G401.6 (cell line): ENCODE results near the gene EIF4EBP2.
A peak's percentile ranks its signal among the peaks of the same experiment; 100 is the strongest.

Source experiments
- FAIRE-seq: peaks from 2 replicates; lab custom pipeline; 2012; peaks lifted over from hg19 to GRCh38; lab: Jason Lieb, UNC

The EIF4EBP2 gene

DNA sequence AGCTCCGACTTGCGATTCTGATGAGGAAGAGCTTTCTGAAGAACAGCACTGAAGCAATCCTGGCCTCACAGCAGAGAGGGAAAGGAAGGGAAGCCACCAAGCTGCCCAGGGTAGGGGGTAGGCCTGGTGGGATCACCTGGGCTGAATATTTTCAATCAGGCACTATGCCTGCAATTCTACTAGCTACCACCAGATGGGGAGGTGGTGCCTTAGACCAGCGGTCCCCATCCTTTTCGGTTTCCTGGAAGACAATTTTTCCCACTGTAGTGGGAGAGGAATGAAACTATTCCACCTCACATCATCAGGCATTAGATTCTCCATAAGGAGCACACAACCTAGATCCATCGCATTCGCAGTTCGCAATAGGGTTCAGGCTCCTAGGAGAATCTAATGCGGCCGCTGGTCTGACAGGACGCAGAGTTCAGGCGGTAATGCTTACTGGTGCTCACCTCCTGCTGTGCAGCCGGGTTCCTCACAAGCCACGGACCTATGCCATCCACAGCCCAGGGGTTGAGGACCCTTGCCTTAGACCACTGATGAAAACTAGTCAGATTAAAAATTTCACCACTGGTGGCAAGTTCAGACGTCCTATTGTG is 24.3 kb upstream of the EIF4EBP2 start:
- peak; percentile 86 for FAIRE-seq

DNA sequence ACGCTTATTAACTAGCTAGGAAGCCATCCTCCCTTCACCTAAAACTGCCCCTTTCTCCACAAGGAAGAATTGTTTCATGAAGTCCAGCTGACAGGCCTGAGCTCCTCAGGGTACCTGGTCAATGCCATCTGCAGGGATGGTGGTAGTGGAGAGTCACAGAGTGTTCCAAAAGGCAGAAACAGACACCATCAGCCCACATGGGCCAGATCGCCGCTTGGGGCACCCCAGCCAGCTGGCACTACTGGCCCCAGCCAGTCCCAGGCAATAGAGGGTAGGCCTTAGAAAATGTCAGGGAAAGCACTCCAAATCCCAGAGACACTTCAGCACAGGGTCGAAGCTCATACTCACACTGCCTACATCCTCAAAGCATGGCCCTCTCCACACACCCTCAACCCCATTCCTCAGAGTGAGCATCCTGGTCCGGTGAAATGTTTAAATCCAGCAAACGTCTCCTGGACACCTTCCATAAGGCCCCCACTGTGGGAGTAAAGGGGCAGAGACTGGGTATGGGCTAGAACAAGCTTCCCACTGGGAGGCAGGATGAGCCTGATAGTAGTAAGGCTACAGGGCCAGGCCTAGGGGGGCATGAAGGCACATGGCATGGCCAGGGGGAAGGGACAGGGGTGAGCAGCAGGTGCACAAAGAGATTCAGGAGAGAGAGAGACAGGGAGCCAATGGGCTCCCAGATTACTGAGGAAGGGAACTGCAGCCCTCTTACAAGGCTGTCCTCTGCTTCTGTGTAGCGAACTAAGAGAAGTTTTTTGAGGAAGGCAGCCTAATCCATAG is 23.4 kb upstream of the EIF4EBP2 start:
- no peak for FAIRE-seq

DNA sequence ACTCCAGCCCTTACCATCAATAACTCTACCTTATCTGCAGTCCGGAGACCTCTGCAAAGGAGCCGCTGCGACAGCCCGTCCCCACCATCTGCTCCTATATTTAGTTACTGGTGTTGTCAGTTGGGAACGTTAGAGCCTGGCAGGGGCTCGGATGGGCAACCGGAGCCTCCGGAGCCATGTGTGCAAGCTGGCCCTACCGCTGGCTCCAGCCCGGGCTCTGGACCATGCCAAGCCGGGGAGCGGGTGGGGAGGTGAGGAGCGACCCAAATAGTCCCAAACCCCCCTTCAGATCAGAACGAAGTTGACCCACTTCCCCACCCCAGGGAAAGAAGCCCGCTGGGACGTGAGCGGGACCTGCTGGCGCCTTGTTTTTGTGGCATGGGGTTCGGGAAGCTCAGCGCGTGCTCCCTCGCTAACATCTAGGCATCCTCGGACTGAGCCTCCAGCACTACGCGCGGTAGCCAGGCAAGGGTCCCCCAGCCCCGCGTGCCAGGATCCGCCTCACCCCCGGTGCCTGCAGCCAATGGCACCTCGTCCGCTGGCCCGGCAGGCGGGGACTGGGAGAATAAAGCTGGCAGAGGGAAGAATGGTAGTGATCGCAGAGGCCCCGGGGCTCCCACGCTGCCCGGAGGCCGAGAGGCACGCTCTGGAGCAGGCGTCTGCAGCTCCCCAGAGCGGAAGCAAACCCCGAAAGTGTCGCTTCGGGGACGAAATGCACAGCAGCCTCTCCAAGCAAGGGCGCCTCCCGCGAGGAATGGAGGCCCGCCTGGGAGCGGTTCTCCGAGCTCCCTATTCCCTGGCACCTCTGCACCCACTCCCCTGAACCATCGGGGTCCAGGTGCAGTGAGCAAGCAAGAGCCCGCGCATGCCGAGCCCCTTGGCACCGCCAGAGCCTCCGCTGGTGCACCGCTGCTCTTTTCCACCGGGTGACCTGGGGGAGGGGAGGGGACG is 22.2 kb upstream of the EIF4EBP2 start:
- FAIRE-seq = no peak

DNA sequence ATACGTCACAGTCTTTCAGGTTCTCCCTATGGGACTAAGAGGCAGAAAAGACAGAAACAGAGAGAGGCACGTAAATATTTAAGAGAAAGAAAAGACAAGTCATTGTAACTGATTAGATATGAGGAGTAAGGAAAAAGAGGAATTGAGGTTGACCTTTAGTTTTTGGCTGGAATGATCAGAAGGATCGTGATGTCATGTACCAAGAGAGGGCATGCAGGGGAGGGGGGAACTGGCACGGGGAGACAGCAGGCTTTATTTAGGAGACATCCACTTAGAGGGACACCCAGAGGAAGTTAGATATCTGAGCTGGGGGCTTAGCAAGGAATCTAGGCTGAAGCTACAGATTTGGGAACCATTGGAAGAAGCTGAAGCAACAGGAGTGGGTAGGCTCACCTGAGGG is 12.3 kb upstream of the EIF4EBP2 start:
- no peak for FAIRE-seq

DNA sequence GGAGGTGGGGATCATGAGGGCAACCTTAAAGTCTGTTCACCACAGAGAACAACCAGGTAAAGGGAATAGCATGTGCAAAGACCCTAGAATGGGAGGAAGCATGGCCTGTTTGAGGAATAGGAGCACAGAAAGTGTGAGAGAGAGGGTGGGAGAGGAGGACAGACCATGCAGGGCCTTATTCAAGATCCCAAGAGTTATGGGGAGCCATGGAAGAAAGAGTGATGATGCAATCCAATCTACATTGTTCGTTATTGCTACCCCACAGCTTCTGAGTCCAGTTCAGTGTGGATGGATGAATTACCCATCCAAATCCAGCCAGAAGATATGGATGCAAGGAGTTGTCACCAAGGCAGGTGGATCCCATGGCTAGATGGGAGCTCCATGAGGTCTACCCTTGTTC is 7.8 kb upstream of the EIF4EBP2 start:
- no peak for FAIRE-seq

DNA sequence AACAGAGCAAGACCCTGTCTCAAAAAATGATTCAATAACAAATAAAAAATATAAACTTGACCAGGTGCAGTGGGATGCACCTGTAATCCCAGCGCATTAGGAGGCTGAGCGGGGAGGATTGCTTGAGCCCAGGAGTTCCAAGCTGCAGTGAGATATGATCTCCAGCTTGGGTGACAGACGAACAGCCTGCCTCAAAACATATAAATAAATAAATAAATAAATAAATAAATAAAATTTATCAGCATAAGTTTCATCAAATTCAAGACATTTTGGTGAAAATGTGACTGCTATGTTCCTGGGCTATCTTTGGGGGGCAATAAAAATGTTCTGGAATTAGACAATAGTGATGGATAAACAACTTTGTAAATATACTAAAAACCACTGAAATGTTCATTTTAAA is 4.8 kb upstream of the EIF4EBP2 start:
- FAIRE-seq = no peak

DNA sequence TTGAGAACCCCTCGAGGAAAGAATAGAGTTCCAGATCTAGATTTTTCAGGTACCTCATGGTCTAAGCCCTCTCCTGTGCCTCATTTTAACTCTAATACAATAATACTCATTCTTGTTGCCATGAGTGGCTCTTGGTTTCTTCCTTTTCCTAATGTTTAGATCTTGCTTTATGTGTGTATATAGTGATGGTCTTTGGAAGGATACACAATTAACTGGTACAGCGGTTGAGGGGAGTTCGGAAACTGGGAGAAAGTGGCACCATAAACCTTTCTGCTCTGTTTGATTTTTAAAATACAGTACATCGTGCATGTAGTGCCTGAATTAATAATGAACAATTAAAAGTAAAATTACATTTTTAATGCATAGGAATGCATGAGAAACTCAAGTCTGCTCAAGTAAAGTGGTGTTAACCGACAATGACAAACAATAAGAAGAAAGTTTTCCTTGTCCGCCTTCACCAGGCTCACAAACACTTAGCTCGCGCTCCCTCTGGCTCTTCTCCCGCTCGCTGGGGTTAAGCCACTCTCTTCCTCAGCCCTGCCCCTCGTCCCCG is 386 bp upstream of the EIF4EBP2 start:
- FAIRE-seq = no peak

DNA sequence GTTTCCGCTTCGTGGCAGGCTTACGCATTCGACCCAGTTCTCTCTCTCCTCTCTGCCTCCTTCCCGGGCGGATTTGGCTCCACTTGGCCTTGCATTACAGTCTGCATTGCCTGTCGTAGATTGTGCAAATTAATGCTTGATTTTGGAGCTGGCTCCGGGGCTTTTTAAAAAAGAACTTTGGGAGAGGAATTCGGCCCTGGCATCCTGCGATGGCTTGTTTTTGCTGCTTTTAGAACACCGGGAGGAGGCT is 767 bp downstream of the EIF4EBP2 start:
- no peak for FAIRE-seq

DNA sequence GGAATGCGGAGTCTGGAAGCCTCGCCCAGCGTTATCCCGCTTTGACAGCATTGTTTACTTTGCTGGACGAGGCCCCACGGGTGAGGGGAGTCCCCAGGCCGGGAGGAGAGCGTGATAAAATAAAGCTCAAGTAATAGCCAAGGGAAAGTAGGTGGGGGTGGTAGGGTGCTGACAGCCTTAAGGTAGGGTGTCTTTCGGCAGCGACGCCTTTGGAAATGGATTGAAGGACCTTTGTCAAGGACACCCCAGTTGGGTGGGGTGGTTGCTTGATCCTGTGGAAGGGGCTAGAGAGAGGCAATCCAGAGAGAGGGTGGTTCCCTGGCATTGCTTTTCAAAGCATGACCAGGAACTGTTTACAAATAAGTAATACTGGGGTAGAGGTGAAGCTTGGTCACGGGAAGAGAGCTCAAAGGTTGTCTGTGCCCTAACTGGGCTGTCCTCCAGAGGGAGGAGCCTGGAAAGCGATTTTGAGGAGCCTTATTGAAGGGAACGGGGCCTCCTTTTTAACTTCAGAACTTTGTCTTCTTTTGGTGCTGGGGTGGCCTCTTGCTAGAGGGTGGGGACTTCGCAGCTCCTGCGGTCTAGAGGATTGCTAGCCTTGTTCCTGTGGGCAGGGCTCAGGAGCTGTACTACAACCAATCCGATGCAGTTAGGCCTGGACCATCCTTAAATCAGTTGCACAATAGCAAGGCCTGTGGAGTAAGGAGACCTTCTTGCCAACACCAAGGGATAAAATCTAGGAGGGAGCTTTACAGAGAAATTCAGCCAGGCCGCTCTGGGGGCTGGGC is 1.3 kb downstream of the EIF4EBP2 start:
- peak; percentile 97 for FAIRE-seq

DNA sequence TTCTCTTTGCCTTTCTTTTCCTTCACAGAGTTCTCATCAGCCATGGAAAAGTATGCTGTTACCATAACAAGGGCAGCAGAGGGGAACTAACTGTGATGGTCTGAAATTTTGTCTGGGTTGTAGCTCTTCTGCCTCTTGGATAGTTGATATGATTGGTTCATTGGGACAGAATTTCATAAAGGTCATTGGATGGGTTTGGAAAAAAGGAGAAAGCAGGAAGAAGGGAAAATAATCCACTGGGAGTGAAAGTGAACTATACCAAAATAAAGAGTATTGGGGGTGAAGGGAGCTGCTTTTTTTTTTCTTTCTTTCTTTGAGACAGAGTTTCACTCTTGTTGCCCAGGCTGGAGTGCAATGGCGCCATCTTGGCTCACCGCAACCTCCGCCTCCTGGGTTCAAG is 5.8 kb downstream of the EIF4EBP2 start:
- no peak for FAIRE-seq

DNA sequence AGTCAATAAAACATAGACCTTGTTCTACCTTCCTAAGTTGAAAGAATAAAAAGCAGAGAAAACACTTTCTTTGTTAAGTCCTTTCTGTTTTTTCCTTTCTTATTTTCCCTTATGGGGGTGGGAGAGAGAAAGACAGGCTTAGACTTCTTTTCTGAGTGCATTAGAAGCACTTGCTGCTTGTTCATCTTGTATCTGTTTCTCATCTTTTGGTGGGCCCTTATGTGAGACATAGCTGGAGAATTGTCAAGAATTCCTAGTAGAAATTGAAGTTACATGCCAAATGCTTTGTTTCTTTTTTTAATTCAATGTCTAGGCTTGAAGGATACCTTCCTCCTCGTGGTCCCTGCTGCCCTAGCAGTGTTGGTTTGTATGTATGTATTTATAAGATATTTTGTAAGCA is 6.7 kb downstream of the EIF4EBP2 start:
- FAIRE-seq = no peak

DNA sequence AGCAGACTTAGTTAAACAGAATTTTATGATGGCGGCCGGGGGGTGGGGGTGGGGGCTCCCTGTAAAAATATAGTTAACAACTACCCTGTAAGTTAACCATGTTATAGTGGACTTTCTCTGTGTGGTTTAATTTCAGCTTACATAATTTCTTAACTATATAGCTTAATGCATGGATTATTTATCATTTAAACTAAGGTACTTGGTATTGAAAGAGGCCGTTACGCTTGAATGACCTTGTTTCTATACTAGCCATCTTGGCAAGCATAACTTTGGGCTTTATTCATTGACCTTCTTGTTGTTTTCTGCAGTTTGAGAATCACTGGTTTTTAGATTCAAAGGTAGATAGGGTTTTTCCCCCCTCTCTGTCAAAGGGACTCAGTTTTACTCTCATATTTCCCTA is 8.4 kb downstream of the EIF4EBP2 start:
- no peak for FAIRE-seq

DNA sequence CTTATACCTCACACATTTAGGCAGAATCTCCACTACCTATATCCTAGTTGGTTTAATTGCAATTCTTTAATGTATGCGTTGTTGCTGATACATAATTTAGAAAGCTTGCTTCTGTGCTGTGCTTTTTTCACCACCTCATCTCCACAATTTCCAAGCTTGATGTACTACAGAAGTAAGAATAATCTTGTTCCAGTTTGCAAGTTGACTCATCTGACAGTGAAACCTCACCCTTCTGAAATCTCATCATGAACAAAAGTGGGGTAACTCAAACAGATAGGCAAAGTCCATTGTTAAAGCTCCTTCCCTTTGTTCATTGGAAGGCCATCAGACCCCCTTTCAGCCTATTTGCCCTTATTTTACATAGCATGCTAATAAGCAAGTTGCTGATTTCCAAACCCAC is 13.6 kb downstream of the EIF4EBP2 start:
- no peak for FAIRE-seq

DNA sequence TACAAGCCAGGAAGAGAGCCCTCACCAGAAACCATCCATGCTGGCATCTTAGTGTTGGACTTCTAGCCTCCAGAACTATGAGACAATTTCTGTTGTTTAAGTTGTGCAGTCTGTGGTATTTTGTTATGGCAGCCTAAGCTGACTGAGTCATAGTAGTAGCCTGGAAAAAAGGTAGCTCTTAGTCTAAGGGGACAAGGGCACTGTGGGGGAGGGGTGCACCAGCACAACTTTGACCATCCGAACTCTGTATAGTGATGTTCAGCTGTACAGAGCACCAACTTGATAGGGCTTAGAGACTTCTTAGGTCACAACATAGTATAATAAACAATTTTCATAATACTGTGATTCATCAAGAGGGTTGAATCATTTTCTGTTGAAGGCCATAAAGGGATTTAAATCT is 14.3 kb downstream of the EIF4EBP2 start:
- no peak for FAIRE-seq

DNA sequence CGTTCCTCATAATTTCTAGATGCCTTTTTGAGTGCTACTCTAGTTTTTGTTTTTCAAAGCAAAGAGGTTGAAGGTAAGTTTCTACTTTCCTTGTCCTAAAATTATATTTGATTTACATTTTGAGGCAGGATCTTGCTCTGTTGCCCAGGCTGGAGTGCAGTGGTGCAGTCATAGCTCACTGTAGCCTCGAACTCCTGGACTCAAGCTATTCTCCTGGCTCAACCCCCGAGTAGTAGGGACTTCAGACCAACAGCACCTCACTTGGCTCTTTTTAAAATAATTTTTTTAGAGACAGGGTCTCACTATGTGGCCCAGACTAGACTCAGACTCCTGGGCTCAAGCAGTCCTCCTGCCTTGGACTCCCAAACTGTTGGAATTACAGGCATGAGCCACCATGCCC is 14.8 kb downstream of the EIF4EBP2 start:
- no peak for FAIRE-seq

DNA sequence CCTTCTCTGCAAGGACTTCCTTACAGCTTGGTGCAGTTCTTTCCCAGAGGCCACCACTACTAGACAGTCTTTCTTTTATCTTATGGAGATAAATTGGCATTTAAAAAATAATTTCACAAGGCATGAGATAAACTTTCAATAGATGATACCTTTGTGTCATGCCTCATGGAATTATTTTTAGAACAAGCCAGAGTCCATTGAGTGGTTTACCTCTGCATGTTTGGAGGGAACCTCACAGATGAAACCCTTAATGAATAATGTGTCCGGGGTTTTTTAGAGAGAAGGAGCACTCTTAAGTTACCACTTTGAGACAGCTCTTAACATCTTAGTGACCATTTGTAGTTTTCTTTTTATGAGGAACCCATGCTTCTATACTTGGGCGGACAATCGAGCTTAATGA is 20.4 kb downstream of the EIF4EBP2 start:
- FAIRE-seq = no peak

DNA sequence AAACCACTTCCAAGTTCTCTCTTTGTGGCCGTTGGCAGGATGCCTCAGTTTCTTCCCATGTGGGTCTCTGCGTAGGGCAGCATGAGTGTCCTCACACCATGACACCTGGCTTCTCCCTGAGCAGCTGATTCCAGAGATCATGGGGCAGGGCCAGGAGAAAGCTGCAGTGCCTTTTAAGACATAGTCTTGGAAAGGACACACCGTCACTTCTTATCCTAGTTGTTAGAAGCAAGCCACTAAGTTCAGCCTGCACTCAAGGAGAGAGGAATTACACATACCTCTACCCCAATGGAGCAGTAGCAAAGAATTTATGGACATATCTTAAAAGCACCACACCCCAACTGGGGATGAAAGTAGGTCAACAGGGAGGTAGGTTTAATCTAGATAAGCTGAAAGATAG is 21.2 kb downstream of the EIF4EBP2 start:
- no peak for FAIRE-seq

DNA sequence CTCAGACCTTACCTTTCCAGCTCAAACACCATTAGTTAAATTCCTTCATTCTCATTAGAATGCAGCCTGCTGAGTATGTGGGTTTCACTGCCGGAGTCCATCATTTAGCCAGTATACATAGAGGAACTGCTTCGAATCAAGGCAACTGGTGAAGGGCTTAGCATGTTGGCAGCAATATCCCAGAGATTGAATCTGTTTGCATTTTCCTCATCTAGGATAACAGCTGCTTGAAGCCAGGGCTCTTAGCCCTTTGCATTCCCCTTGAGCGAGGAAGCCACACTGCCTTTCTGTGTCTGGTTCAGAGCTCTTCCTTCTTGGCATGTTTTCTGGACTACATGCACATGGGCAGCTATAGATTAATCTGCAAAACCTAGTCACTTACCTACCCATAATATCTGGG is 22.9 kb downstream of the EIF4EBP2 start:
- no peak for FAIRE-seq

DNA sequence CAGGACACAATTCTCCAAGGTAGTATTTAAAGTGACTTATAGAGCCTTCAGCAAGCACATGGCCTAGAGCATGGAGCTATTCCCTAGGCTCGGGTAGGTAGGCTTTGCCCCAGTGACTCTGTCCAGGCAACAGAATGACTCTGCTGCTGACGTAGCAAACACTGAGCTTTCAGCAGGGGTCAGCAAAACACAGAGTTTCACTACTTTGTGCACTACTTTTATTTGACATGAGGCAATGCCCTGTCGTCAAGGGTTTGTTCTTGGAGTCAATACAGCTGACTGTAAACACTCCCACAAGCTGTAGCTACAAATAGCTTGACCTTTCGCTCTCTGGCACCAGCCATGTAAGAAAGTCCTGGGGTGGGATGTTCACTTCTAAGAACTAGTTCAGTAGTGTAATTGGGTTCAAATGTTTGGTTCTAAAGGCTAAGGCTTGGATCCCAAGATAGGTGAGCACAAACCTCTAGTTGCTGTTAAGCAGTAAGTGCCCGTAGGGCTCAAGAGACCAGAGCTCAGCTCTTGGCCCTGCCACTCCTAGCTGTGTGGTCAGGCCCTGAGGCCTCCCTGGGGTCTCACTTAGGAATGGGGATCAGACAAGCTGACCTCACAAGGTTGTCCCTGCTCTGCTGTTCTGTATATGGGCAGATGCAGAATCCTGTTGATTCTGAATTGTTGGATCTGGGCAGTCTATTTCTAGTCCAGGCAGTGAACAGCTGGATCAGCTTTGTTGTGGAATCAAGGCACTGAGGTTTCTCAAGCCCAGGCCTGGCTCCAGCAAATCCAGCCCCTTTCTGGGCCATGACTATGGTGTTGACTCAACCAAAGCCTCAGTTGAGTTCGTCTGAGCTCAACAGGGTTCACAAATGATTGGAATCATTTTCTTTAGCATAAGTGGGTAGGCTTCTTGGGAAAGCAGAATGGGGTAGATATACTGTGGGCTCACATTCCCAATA is 26.8 kb downstream of the EIF4EBP2 start:
- peak; percentile 85 for FAIRE-seq

DNA sequence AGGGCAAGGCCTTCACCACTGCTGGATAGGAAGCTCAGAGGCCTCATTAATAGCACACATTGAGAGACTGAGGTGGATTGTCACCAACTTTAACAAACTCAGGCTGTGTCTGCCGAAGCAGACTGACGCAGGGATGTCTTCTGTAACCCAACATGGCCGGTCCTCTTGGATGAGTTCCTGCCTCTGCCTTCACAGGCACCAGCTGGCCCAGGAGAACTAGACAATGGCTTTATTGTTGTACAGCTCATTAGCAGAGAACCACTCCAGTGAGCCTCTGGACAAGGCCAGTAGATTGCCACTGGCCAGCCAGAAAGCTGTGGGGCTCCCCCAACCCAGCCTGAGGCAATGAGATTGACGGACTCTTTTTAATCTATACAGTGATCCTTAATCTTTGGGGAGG is 28.2 kb downstream of the EIF4EBP2 start:
- no peak for FAIRE-seq
